GM18873 (cell line): ENCODE data around the gene SPAG17.

Source experiments
- ATAC-seq: cut with Tn5 transposase; IDR thresholded peaks from one replicate; pipeline ENCODE4 v1.9.1; 2021; ENCODE audit warnings: mild to moderate bottlenecking, moderate library complexity, moderate number of reproducible peaks; ENCODE audit not compliant: unreplicated experiment, low FRiP score

SPAG17 gene

GRCh38 chr1:118008011-118008410 lies 177.0 kb downstream of the SPAG17 start:
- ATAC-seq, result no peak

- no peak for ATAC-seq
These were observed 177.6 kb downstream of the SPAG17 start for GRCh38 chr1:118007391-118007790.

GRCh38 chr1:118004312-118004711 lies 180.7 kb downstream of the SPAG17 start:
- ATAC-seq, result no peak

GRCh38 chr1:117985973-117986372 lies 199.1 kb downstream of the SPAG17 start:
- no peak for ATAC-seq

DNA sequence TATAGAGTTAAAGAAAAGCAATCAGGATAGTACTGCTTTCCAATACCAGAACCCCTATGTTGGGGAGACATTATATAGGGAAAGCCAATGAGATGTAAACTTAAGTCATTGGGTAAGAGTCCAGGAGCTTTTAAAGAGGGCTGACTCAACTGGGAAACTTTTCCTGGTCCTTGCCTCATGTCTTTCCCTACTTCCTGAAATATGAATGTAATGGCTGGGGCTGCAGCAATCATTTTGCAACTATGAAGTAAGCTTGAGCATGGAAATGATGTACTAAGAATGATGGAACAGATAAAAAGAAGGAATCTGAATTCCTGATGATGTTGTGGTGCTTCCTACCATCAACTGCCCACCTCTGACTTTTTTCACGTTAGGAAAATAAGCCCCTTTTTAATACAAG lies 199.8 kb downstream of the SPAG17 start:
- ATAC-seq, result no peak

DNA sequence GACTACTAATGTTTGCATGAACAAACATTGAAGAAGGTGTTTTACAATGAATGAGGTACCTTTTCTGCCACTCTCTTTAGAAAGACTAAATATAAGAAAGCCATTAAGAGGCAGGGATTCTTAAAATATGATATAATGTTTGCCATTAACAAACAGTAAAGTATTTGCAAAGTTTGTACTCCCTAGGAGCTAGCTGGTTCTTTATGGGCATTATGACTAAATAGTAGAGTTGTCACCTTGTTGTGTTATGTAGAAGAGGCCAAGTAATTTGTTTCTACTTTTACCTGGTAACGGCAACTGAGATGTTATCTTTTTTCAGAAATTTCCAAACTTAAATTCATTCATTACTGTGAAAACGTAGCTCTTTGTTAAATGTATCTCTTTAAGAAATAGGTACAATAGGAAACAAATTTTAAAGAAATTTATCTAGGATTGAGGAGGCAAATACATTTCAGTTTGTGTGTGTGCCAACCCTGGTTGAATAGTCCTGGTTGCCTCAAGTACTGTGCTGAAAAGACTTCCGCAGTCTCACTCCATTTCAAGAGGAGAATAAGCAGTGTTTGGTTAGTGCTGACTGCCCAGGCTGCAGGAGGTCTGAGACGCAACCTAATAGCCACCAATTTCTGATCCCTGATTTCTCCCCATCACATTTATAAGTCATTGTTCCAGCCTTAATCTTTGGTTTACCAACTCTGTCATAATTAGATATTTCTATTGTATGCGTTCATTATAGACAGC lies 203.4 kb downstream of the SPAG17 start:
- no peak for ATAC-seq

- no peak for ATAC-seq
These were observed 208.6 kb downstream of the SPAG17 start for GRCh38 chr1:117976381-117976780.

GRCh38 chr1:117971777-117972176 lies 213.3 kb downstream of the SPAG17 start:
- no peak for ATAC-seq

DNA sequence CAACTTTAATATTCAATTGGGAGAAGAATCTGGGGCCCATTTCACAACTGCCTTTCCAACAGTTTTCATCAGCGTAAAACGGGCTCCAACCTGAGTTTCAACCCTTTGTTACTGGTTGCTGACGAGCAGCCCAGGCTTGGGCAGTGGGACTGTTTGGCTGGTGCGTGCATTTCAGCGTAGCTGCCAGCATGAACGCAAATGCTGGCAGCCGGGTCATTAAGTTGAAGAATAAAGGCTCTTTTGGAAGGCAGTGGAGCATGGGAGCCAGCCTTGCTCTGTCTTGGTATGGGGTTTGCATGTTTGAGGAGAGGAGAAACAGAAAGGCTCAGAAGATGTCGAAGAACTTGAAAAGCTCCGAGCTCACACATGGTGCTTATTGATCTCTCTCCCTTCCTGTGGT lies 214.8 kb downstream of the SPAG17 start:
- ATAC-seq, result no peak

GRCh38 chr1:117967881-117968280 lies 217.1 kb downstream of the SPAG17 start:
- no peak for ATAC-seq

DNA sequence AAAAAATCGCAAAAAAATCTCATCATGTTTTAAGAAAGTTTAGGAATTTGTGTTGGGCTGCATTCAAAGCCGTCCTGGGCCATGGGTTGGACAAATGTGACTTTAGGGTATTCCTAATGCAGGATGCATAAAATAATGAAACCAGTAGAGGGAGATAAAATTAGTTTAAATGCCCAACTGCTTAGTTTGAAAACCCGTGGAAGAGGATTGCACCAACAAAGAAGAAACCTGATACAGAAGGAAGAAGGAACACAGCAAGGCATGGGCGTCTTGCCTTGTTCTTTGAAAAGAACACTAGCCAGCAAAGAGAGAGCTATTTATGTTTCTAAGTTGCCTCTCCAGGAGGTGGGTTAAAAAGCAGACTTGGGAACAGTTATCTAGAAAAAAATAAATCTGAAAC lies 217.6 kb downstream of the SPAG17 start:
- ATAC-seq, result no peak

DNA sequence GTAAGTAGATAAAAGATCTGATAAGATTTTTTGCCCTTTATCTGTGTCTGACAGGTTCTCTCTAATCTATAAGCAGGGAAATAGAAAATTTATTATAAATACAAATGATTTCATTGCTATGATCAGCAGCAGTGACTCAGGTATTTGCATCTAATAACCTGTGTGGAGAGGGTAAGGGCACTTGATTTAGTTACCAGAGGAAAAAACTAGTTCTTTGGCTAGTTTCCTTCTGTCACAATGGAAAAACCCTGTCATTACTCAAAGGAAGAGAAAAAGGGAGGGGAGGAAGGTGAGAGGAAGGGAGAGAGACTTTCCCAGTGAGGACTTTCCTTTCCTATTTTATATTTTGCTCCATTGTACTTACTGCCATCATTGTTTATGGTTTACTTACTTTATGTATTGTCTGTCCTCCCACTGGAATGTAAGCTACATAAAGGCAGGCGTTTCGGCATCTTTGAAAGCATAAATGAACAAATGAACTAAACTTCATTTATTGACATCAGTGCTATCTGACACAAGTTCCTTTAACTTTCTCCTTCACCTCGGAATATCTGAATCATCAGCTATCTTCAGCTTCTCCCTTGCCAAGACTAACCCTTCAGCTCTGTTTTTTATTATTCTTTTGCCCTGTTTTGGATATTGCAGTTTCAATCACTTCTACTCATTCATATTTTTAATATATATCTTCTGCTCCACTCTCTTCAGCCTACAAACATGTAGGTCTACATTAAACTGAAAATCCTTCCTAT lies 220.6 kb downstream of the SPAG17 start:
- no peak for ATAC-seq

GRCh38 chr1:117959364-117959763 lies 225.7 kb downstream of the SPAG17 start:
- no peak for ATAC-seq

DNA sequence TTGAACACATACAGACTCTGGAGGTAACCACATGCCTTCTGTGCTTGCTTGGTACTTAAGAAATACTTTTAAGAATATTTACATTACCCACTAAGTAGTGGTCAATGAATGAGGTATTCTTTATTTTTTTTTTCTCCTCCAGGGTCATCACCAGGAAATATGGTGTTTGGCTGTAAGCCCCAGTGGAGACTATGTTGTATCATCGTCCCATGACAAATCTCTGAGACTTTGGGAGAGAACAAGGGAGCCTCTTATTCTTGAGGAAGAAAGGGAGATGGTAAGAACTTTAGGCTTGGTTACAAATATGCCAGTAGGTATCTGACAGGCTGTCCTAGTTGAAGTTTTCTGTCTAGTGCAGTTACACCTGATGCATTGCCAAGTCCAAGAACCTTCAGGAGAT lies 232.6 kb downstream of the SPAG17 start:
- no peak for ATAC-seq

DNA sequence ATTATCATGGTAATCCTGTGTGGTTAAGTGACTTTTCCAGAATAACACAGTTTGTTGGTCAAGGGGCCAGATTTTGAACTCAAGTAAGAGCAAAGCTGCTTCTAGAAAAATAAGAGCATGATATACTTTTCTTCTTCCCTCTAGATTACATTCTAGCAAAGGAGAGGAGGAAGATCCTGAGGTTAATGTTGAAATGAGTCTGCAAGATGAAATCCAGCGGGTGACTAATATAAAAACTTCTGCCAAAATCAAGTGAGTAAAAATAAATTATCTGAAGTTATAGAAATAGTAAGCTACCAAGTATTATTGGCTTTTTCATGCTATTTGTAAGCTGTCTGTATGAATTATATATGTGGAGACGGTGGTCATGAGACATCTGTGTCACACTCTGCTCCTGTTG lies 242.7 kb downstream of the SPAG17 start:
- ATAC-seq, result no peak

DNA sequence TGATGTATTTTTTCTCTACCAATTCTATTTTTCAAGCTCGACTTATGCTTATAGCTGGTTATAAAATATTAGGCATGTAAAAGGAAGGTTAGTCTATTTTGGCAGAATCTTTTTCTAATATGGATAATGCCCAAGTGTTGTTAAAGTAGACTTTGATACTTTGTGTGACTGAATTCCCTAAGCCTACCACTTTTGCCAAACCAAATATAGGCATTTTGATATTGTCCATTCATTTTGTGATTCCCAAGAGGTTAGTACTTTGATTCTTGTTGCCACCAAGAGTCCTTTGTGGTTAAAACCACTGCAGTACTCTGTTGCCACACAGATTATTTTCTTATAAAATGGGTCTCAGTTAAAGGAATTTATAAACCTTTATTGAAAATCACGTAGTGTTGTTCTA lies 251.3 kb downstream of the SPAG17 start:
- no peak for ATAC-seq

DNA sequence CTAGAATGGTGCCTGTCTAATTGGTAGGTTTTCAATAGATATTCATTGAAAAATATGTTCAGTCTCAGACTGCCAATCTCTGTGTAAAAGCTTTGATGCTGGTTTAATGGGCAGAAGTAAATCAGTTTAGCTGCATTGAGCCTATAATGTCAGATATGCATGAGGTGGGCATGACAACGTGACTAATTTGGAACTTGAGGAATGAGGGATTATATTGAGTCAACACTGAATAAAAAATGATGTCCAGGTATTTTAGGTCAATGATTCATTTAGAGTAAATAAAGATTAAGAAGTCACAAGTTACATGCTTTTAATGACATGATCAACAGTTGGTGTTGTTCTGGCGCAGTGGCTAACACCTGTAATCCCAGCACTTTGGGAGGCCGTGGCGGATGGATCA lies 252.5 kb downstream of the SPAG17 start:
- no peak for ATAC-seq

DNA sequence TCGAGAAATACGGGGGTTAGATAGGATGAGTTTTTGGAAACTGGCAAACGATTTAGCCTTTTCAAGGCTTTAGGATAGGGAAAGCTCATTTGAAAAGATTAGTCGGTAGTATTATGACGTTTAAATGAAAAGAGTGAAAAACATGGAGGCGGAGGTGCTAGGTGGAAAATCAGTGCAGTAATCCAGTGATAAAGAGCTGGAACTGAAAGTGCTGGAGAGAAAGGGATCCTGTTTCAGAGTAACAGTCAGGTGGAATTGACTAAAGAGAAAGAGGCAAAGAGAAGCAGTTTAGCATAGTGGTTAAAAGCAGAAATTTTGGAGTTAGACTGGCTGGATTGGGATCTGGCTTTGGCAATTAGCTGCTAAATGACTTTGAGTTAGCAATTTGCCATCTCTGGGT lies 254.5 kb downstream of the SPAG17 start:
- no peak for ATAC-seq

DNA sequence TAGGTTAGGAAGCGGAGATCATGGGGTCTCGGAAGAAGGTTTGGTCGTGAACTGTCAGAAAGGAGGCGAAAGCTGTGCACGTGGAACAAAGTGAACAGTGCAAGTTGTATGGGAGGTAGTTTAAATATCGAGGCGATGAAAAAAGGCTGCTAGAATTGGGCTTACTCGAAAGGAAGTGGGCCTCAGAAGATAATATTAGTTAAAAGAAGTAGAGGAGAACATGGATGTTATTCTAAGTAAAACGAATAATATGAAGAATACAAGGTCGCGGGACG lies 254.9 kb downstream of the SPAG17 start:
- ATAC-seq, result no peak

- peak; percentile 96 for ATAC-seq
These were observed 255.5 kb downstream of the SPAG17 start, which contains the start of the genes GDAP2 and WDR3 for GRCh38 chr1:117929343-117930172. Gene GDAP2 (minus strand): TSS chr1:117929621. CDS start chr1:117920357, 9,264 bp downstream. Gene WDR3 (plus strand): TSS chr1:117929739. CDS start chr1:117933320, 3,581 bp downstream.

DNA sequence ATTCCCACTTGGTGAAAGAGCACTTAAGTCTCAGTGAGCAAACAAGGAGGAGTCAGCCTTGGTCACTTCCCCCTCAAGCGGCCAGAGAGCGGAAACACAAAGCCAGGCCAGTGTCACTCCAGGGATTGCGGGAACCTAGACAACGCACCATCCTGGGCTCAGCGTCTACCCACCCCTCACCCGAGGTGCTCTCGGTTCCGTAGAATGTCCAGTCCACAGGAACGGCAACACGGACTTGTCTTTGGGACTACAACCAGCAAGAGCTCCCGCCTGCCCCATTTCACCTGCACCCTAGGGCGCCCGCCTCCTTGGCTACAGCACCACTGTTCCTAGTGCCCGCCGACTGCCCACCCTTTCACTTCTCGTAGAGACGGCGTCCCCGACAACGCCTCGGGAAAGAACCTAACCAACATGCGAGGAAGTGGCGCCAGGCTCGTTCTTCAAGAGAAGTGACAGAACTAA lies 256.1 kb downstream of the SPAG17 start:
- ATAC-seq, result peak; percentile 30
